GM19397 (cell line): ENCODE results near the gene WBP2.
"Not testable (repeated sequence)": the region's sequence is repeated elsewhere in the genome, so short reads cannot be mapped to it uniquely, and the experiment has no call there.

ENCODE experiments used
- ATAC-seq: cut with Tn5 transposase; IDR thresholded peaks from one replicate; pipeline ENCODE4 v1.9.1; 2021; ENCODE audit warnings: mild to moderate bottlenecking, moderate library complexity; ENCODE audit not compliant: unreplicated experiment

Gene WBP2

DNA sequence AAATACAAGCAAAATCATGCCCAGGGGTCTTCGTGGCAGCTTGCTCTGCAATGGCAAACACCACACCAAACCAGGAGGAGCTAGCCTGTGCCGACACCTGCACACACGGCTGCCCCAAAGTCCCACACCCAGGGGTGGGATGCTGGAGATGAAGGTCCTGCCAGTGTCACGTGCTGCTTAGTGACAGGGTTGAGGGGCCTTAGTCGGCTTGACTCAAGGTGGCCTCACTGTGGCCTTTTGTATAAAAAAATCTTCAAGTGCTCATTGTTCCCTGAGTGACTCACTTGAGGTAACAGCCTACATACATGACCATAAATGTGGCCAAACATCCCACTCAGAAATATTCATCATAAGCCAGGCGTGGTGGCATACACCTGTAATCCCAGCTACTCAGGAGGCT lies 34.3 kb upstream of the WBP2 start:
- ATAC-seq = no peak

GRCh38 chr17:75888484-75888883 lies 33.3 kb upstream of the WBP2 start:
- ATAC-seq = no peak

DNA sequence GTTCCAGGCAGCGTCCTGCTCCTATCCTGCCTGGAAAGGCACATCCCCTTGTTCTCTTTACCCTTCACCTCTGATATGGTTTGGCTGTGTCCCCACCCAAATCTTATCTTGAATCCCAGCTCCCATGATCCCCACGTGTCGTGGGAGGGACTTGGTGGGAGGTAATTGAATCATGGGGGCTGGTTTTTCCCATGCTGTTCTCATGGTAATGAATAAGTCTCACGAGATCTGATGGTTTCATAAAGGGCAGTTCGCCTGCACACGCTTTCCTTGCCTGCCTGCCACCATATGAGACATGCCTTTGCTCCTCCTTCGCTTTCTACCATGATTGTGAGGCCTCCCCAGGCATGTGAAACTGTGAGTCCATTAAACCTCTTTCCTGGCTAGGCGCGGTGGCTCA lies 30.7 kb upstream of the WBP2 start:
- ATAC-seq = not testable (repeated sequence)

- ATAC-seq = no peak
Observed at GRCh38 chr17:75885431-75885830, 30.3 kb upstream of the WBP2 start.

DNA sequence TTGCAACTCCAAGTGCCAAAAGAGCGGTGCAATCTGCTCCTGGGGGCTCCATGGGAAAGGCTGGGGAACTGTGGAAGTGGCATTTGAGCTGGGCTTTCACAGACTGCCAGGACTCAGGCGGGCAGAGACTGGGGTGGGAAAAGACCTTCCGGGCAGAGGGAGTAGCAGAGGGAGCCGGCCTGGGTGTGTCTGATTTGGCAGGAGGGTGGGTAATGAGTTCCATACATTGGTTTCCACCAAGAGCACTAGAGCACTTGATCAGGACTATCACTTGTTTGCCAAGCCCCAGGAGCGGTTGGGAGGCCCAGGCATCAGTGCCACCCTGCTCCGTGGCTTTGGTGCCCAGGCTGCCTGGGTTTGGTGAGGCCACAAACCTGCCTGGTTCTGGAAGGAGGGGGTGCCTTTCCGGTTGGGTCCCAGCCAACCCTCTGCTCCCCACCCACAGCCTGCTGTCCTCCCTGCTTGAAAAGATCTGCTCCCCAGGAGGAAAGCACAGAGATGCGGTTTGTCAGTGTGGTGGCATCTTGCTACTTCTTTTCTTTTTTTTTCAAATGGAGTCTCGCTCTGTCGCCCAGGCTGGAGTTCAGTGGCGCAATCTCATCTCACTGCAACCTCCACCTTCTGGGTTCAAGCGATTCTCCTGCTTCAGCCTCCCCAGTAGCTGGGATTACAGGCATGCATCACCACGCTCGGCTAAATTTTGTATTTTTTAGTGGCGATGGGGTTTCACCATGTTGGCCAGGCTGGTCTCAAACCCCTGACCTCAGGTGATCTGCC lies 26.7 kb upstream of the WBP2 start:
- ATAC-seq = no peak

DNA sequence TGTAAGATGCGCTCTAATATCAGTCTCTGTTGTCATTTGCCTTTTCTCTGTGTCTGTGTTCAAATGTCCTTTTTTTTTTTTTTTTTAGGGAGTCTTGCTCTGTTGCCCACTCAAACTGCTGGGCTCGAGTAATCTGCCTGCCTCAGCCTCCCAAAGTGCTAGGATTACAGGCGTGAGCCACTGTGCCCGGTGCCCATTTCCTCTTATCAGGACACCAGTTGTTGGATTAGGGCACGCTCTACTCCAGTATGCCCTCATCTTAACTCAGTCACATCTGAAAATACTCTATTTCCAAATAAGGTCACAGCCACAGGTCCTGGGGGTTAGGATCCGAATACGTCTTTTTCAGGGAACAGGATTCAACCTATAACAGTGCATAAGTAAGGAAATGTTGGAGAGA lies 25.1 kb upstream of the WBP2 start:
- ATAC-seq = no peak

DNA sequence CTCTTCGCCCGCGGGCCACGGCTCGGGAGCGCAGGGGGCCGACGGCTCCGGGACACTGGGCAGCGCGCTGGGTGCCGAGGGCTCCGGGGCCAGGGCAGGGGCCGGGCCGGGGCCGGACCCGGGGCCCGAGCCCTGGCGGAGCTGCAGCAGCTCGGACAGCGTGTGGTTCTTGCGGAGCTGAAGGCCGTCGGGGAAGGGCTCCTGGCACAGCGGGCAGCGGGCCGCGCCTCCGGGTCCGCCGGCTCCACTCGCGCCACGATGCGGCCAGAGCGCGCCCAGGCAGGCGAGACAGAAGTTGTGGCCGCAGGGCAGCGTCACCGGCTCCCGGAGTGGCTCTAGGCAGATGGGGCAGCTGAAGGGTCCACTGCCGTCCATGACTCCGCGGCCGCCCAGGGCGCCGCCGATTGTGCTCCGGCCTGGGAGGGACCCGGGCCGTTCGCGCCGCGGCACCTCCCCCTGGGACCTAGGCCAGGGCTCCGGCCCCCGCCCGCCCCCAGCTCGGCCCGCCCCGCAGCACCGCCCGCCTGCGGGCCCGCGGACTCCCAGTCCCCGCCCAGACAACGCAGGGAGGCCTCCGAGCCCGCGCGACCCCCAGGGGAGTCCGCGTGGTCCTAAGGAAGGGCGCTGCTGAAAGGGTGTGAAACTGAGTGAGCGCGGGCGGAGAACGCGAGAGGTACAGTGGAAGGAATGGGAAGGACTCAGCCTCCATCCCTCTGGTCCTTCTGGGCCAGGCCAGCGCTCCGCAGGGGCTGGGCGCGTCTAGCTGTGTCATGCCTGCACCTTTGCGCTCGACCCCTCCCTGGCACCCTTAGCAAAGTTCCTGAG lies 23.3 kb upstream of the WBP2 start, which contains the start of gene TRIM47:
Gene TRIM47 (minus strand): TSS at position 408 of the 825 bp plus-strand sequence. CDS start 33 bp downstream, at position 375.
- ATAC-seq = no peak

DNA sequence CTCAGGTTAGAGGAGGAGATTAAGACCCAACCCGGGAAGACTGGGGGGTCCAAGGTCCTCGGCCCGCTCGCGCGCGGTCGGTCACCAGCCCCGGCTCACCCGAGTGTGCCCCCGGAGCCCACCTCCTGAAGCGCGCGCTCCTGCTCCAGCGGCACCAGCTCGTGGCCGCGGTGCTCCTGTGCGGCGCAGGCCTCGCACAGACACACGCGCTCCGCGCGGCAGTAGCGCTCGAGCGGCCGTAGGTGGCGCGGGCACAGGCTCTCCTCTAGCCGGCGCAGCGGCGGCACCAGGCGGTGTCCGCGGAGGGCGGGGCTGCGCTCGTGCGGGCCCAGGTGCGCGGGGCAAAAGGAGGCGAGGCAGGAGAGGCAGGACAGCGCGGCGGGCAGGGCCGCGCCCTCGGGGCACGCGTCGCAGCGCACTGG lies 22.6 kb upstream of the WBP2 start:
- no peak for ATAC-seq

DNA sequence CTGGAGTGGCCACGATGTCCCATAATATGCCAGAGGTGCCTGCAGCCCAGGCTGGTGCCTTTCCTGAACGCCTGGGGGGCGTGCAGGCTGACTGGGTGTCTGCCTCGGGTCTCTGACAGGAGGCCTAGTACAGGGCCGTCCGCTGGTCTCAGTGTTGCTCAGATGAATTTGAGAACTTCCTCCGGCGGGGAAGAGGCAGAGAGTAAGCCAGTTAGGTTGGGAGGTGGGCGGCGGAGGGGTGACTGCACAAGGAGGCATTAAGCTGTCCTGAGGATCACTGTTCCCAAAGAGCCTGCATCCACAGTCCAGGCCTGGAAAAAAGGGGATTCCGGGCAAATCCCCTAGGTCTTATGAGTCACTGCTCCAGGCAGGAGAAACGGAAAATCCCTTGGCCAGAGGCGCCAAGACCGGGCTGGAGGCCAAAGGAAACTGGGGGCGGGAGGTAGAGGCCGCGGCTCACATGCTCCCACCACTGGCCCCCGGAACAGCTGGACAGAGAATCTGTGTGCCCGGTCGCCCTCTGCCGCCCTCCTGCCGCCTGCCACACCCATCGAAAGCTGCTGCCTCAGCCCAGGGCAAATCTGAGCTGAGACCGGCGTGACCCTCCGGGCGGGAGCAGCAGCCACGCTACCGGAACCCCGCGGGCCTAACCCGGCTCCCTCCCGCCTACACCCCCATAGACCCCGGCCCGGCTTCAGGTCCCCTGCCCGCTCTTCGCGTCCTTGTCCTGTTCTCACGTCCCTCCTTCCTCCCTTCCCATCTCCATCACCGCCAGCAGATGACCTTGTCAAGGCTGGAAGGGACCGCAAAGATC lies 22.0 kb upstream of the WBP2 start:
- ATAC-seq = no peak

- ATAC-seq = no peak
Observed at GRCh38 chr17:75876190-75876937, 21.2 kb upstream of the WBP2 start.

DNA sequence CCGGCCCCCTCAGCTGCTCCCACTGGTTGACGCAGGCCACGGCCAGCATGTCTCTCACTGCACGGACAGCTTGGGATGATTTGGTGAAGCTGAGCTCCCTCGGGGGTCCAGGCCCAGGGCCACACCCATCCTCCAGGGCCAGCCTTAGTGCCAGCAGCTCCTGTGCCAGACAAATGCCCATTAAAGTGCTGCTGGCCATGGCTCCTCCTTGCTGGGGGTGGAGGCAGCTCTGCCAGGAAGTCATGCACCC lies 20.7 kb upstream of the WBP2 start:
- no peak for ATAC-seq

GRCh38 chr17:75875182-75875939 lies 20.2 kb upstream of the WBP2 start:
- ATAC-seq = no peak

DNA sequence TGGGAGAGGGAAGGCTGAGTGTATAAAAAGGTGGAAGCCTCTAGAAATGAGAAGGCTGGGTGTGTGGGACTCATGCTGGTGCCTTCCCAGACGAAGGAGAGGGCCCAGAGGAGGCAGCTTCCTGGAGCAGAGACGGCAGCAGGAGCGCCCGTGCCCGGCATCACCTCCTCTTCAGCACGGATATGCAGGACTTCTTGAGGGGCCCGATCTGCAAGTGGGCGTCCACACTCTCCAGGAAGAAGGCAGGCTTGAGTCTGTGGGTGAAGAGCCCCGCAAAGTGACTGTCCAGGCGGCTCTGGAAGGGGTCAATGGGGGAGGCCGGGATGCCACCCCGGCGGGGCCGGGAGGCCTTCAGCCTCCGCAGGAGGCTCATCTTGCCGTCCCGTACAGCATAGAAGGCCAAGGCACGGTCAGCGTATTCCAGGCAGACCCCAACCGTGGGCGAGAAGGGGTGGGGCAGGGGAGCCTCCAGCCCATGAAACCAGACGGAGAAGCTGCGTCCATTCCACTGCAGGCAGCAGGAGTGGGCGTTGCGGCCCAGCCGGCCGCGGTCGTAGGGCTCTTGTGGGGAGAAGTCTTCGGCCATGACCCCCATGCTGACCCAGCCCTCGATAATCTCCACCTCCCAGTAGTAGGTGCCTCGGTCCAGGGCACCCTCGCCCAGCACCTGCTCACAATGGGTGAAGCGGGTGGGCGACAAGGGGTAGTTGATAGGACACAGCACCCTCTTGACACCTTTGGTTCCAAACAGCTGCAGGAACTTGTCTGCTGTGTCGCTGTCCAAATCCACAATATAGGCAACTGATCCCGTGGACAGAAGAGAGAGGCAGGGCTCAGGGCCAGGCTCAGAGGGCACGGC lies 19.4 kb upstream of the WBP2 start:
- ATAC-seq = no peak

DNA sequence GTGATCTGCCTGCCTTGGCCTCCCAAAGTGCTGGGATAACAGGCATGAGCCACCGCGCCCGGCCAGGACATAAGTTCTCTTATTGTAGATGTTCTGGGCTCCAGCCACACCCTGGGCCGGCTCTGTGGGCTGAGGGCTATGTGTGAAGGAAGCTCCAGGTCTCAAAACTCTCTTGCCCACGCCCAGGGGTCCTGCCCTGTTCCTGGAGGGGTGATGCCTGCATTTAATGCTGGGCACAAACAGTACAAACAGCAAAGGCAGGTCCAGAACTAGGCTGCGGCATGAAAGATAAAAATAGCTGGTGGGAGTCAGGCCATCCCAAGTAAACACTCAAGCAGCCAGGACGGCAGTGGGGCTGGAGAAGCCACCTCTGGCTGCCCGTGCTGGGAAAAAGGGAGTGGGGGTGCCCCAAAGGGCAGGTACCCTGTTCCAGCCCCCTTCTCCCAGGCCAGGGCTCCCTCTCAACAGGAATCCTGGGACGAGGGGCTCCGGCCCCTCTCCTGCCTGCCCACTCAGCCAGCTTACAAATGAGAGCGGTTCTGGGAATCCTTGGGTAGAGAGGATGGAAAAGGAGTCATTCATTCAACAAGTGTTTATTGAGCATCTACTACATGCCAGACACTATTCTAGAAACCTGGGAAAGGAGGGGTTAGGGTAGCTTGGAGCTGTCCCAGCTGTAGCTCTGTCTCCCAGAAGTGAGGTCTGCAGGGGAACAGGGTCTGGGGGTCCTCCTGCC lies 18.6 kb upstream of the WBP2 start:
- no peak for ATAC-seq

GRCh38 chr17:75872434-75873351 lies 17.6 kb upstream of the WBP2 start:
- ATAC-seq = no peak

GRCh38 chr17:75870228-75870627 lies 15.1 kb upstream of the WBP2 start:
- ATAC-seq = not testable (repeated sequence)
